ENCODE data around the gene BTNL2. TPM values are rescaled to one million over a fixed set of nuclear protein-coding genes. Genes with fewer than 3 reads are reported as not detected.

The BTNL2 gene
- polyA plus RNA-seq, 4 donors = 0.30 to 0.58 TPM; not detected in 2

GRCh38 chr6:32427934-32428474, 21.0 kb upstream of the BTNL2 start:
- Histone ChIP-seq H3K27me3 (ENCODE audit: control insufficient read depth in 3 of 3, insufficient read depth in 3 of 3, low read length in 3 of 3) (peaks cover 0 to 2% (median 0%) of the 10 kb centered on the region in 3 donors), H3K9me3 (ENCODE audit: control insufficient read depth in 2 of 2, insufficient read depth in 1 of 2, low read depth in 1 of 2, low read length in 1 of 2) (peaks cover 0 to 11% of the 10 kb centered on the region in 2 donors), H3K27ac (ENCODE audit: low read depth in 1 of 3, low read length in 2 of 3) (no peak overlapping the region), H3K4me3 (ENCODE audit: low read depth in 1 of 3, low read length in 3 of 3) (no peak overlapping the region), H3K4me1 (ENCODE audit: control insufficient read depth in 3 of 3, insufficient read depth in 2 of 3, low read depth in 1 of 3, low read length in 2 of 3) (peaks cover 0 to 2% (median 0%) of the 10 kb centered on the region in 3 donors), H3K36me3 (ENCODE audit: control insufficient read depth in 3 of 3, insufficient read depth in 2 of 3, low read depth in 1 of 3, low read length in 3 of 3) (no peaks in the 10 kb centered on the region)
- no peak for FAIRE-seq
- WGBS, 3 donors = 84 to 95% (median 90%) methylated on average over 4 of the region's 4 CpGs
- no peak for DNase-seq

GRCh38 chr6:32427218-32427617, 20.2 kb upstream of the BTNL2 start:
- no peak overlapping the region for H3K27ac ChIP-seq (ENCODE audit: low read depth in 1 of 3, low read length in 2 of 3)
- peaks cover 0 to 2% (median 0%) of the 10 kb centered on the region in 3 donors for H3K4me1 ChIP-seq (ENCODE audit: control insufficient read depth in 3 of 3, insufficient read depth in 2 of 3, low read depth in 1 of 3, low read length in 2 of 3)
- no peaks in the 10 kb centered on the region for H3K36me3 ChIP-seq (ENCODE audit: control insufficient read depth in 3 of 3, insufficient read depth in 2 of 3, low read depth in 1 of 3, low read length in 3 of 3)
- 24 to 45% (median 35%) methylated on average over 1 of the region's 1 CpG for WGBS, 3 donors
- H3K9me3 ChIP-seq (ENCODE audit: control insufficient read depth in 2 of 2, insufficient read depth in 1 of 2, low read depth in 1 of 2, low read length in 1 of 2) = peaks cover 0 to 11% of the 10 kb centered on the region in 2 donors
- no peak overlapping the region for H3K4me3 ChIP-seq (ENCODE audit: low read depth in 1 of 3, low read length in 3 of 3)
- no peak for FAIRE-seq
- DNase-seq = no peak
- peaks cover 0 to 2% (median 0%) of the 10 kb centered on the region in 3 donors for H3K27me3 ChIP-seq (ENCODE audit: control insufficient read depth in 3 of 3, insufficient read depth in 3 of 3, low read length in 3 of 3)

GRCh38 chr6:32426338-32426737, 19.4 kb upstream of the BTNL2 start:
- peaks cover 0 to 11% of the 10 kb centered on the region in 2 donors for H3K9me3 ChIP-seq (ENCODE audit: control insufficient read depth in 2 of 2, insufficient read depth in 1 of 2, low read depth in 1 of 2, low read length in 1 of 2)
- peaks cover 0 to 2% (median 0%) of the 10 kb centered on the region in 3 donors for H3K27me3 ChIP-seq (ENCODE audit: control insufficient read depth in 3 of 3, insufficient read depth in 3 of 3, low read length in 3 of 3)
- H3K36me3 ChIP-seq (ENCODE audit: control insufficient read depth in 3 of 3, insufficient read depth in 2 of 3, low read depth in 1 of 3, low read length in 3 of 3) = no peaks in the 10 kb centered on the region
- no peak overlapping the region for H3K4me3 ChIP-seq (ENCODE audit: low read depth in 1 of 3, low read length in 3 of 3)
- peaks cover 0 to 2% (median 0%) of the 10 kb centered on the region in 3 donors for H3K4me1 ChIP-seq (ENCODE audit: control insufficient read depth in 3 of 3, insufficient read depth in 2 of 3, low read depth in 1 of 3, low read length in 2 of 3)
- 30 to 54% (median 51%) methylated on average over 4 of the region's 4 CpGs for WGBS, 3 donors
- no peak overlapping the region for H3K27ac ChIP-seq (ENCODE audit: low read depth in 1 of 3, low read length in 2 of 3)
- DNase-seq = peak in 1 of 2 donors; percentile 61
- FAIRE-seq = no peak

GRCh38 chr6:32424589-32425300, 17.8 kb upstream of the BTNL2 start:
- Histone ChIP-seq H3K27ac (ENCODE audit: low read depth in 1 of 3, low read length in 2 of 3) (no peak overlapping the region), H3K9me3 (ENCODE audit: control insufficient read depth in 2 of 2, insufficient read depth in 1 of 2, low read depth in 1 of 2, low read length in 1 of 2) (peaks cover 0 to 11% of the 10 kb centered on the region in 2 donors), H3K4me3 (ENCODE audit: low read depth in 1 of 3, low read length in 3 of 3) (no peak overlapping the region), H3K36me3 (ENCODE audit: control insufficient read depth in 3 of 3, insufficient read depth in 2 of 3, low read depth in 1 of 3, low read length in 3 of 3) (no peaks in the 10 kb centered on the region), H3K27me3 (ENCODE audit: control insufficient read depth in 3 of 3, insufficient read depth in 3 of 3, low read length in 3 of 3) (peaks cover 0 to 10% (median 0%) of the 10 kb centered on the region in 3 donors), H3K4me1 (ENCODE audit: control insufficient read depth in 3 of 3, insufficient read depth in 2 of 3, low read depth in 1 of 3, low read length in 2 of 3) (peaks cover 0 to 2% (median 0%) of the 10 kb centered on the region in 3 donors)
- WGBS, 3 donors = 86 to 96% (median 94%) methylated on average over 3 of the region's 3 CpGs
- FAIRE-seq = no peak
- DNase-seq = no peak

GRCh38 chr6:32416036-32416435, 9.1 kb upstream of the BTNL2 start:
- no peak overlapping the region for H3K27ac ChIP-seq (ENCODE audit: low read depth in 1 of 3, low read length in 2 of 3)
- WGBS, 3 donors = 69 to 82% (median 76%) methylated on average over 3 of the region's 3 CpGs
- no peaks in the 10 kb centered on the region for H3K9me3 ChIP-seq (ENCODE audit: control insufficient read depth in 2 of 2, insufficient read depth in 1 of 2, low read depth in 1 of 2, low read length in 1 of 2)
- no peak overlapping the region for H3K4me3 ChIP-seq (ENCODE audit: low read depth in 1 of 3, low read length in 3 of 3)
- DNase-seq (no peak), FAIRE-seq (no peak)
- H3K36me3 ChIP-seq (ENCODE audit: control insufficient read depth in 3 of 3, insufficient read depth in 2 of 3, low read depth in 1 of 3, low read length in 3 of 3) = no peaks in the 10 kb centered on the region
- H3K27me3 ChIP-seq (ENCODE audit: control insufficient read depth in 3 of 3, insufficient read depth in 3 of 3, low read length in 3 of 3) = peaks cover 0 to 32% (median 5%) of the 10 kb centered on the region in 3 donors
- H3K4me1 ChIP-seq (ENCODE audit: control insufficient read depth in 3 of 3, insufficient read depth in 2 of 3, low read depth in 1 of 3, low read length in 2 of 3) = peaks cover 0 to 20% (median 3%) of the 10 kb centered on the region in 3 donors

GRCh38 chr6:32415521-32416019, 8.6 kb upstream of the BTNL2 start:
- DNase-seq = peak; percentile 76 to 79
- Histone ChIP-seq H3K4me1 (ENCODE audit: control insufficient read depth in 3 of 3, insufficient read depth in 2 of 3, low read depth in 1 of 3, low read length in 2 of 3) (peaks cover 0 to 21% (median 3%) of the 10 kb centered on the region in 3 donors), H3K36me3 (ENCODE audit: control insufficient read depth in 3 of 3, insufficient read depth in 2 of 3, low read depth in 1 of 3, low read length in 3 of 3) (no peaks in the 10 kb centered on the region), H3K27ac (ENCODE audit: low read depth in 1 of 3, low read length in 2 of 3) (no peak overlapping the region), H3K9me3 (ENCODE audit: control insufficient read depth in 2 of 2, insufficient read depth in 1 of 2, low read depth in 1 of 2, low read length in 1 of 2) (no peaks in the 10 kb centered on the region), H3K4me3 (ENCODE audit: low read depth in 1 of 3, low read length in 3 of 3) (peak overlapping the region in 1 of 3 donors; percentile 5), H3K27me3 (ENCODE audit: control insufficient read depth in 3 of 3, insufficient read depth in 3 of 3, low read length in 3 of 3) (peaks cover 0 to 28% (median 8%) of the 10 kb centered on the region in 3 donors)
- WGBS, 3 donors = 9 to 10% (median 9%) methylated on average over 13 of the region's 13 CpGs
- FAIRE-seq = no peak

GRCh38 chr6:32413427-32414047, 6.6 kb upstream of the BTNL2 start:
- Histone ChIP-seq H3K27ac (ENCODE audit: low read depth in 1 of 3, low read length in 2 of 3) (no peak overlapping the region), H3K4me3 (ENCODE audit: low read depth in 1 of 3, low read length in 3 of 3) (no peak overlapping the region), H3K36me3 (ENCODE audit: control insufficient read depth in 3 of 3, insufficient read depth in 2 of 3, low read depth in 1 of 3, low read length in 3 of 3) (no peaks in the 10 kb centered on the region), H3K27me3 (ENCODE audit: control insufficient read depth in 3 of 3, insufficient read depth in 3 of 3, low read length in 3 of 3) (peaks cover 0 to 21% (median 8%) of the 10 kb centered on the region in 3 donors), H3K9me3 (ENCODE audit: control insufficient read depth in 2 of 2, insufficient read depth in 1 of 2, low read depth in 1 of 2, low read length in 1 of 2) (no peaks in the 10 kb centered on the region), H3K4me1 (ENCODE audit: control insufficient read depth in 3 of 3, insufficient read depth in 2 of 3, low read depth in 1 of 3, low read length in 2 of 3) (peaks cover 0 to 21% (median 3%) of the 10 kb centered on the region in 3 donors)
- WGBS, 3 donors = 4 to 8% (median 4%) methylated on average over 11 of the region's 11 CpGs
- peak; percentile 78 to 89 for DNase-seq
- FAIRE-seq = no peak

GRCh38 chr6:32411566-32412327, 4.8 kb upstream of the BTNL2 start:
- WGBS, 3 donors = 15 to 62% (median 44%) methylated on average over 9 of the region's 9 CpGs
- peaks cover 0 to 18% (median 8%) of the 10 kb centered on the region in 3 donors for H3K27me3 ChIP-seq (ENCODE audit: control insufficient read depth in 3 of 3, insufficient read depth in 3 of 3, low read length in 3 of 3)
- no peaks in the 10 kb centered on the region for H3K36me3 ChIP-seq (ENCODE audit: control insufficient read depth in 3 of 3, insufficient read depth in 2 of 3, low read depth in 1 of 3, low read length in 3 of 3)
- DNase-seq (peak; percentile 75 to 90), FAIRE-seq (no peak)
- H3K27ac ChIP-seq (ENCODE audit: low read depth in 1 of 3, low read length in 2 of 3) = peak overlapping the region; percentile 27 to 77 (median 58)
- no peak overlapping the region for H3K4me3 ChIP-seq (ENCODE audit: low read depth in 1 of 3, low read length in 3 of 3)
- H3K9me3 ChIP-seq (ENCODE audit: control insufficient read depth in 2 of 2, insufficient read depth in 1 of 2, low read depth in 1 of 2, low read length in 1 of 2) = no peaks in the 10 kb centered on the region
- peaks cover 3 to 28% (median 4%) of the 10 kb centered on the region in 3 donors for H3K4me1 ChIP-seq (ENCODE audit: control insufficient read depth in 3 of 3, insufficient read depth in 2 of 3, low read depth in 1 of 3, low read length in 2 of 3)

Data from small intestine (tissue), 7 donors.